HFFc6 (cell line): ENCODE measurements around the gene DDX39A. TPM values are rescaled to one million over a fixed set of nuclear protein-coding genes. Genes with fewer than 3 reads are reported as not detected.
A peak's percentile ranks its signal among the peaks of the same experiment; 100 is the strongest.

Experiments
- DNase-seq: peaks from one replicate; pipeline ENCODE4 v3.0.0-alpha.2; 2018
- H3K27ac Mint-ChIP-seq: 2 replicates; pipeline ENCODE4 v1.8.0; 2020; ENCODE audit warnings: mild to moderate bottlenecking, mixed read lengths
- H3K27me3 Mint-ChIP-seq: 2 replicates; pipeline ENCODE4 v1.8.0; 2021; ENCODE audit warnings: mild to moderate bottlenecking, moderate library complexity, mixed read lengths; ENCODE audit not compliant: insufficient read depth
- H3K36me3 Mint-ChIP-seq: 2 replicates; pipeline ENCODE4 v1.8.0; 2021; ENCODE audit warnings: low read depth, mixed read lengths
- H3K4me1 Mint-ChIP-seq: 2 replicates; pipeline ENCODE4 v1.8.0; 2020; ENCODE audit warnings: low read depth, mixed read lengths
- H3K4me3 Mint-ChIP-seq: 2 replicates; pipeline ENCODE4 v1.8.0; 2020; ENCODE audit warnings: mild to moderate bottlenecking, moderate library complexity, mixed read lengths
- H3K9me3 Mint-ChIP-seq: 2 replicates; pipeline ENCODE4 v1.8.0; 2020; ENCODE audit warnings: mild to moderate bottlenecking, mixed read lengths
- total RNA-seq, 6 experiments: library from RNA; stranded (reverse); fragmentation: NEBNext Ultra II Directional; extraction: Animal tissue kit (Norgen Biotek cat#: 25700); gene quantifications; 2 replicates in 1 of 6; 3 replicates in 5 of 6; pipeline ENCODE4 v1.2.3, GENCODE V29; 2021
- TF ChIP-seq, protein P1 (sequence below): fragments of 200-600 bp; sonication (generic); IDR thresholded peaks from 2 replicates; pipeline ENCODE4 v1.5.0; 2021; ENCODE audit warnings: antibody characterized with exemption, mild to moderate bottlenecking

DDX39A gene
- total RNA-seq, 6 experiments from 2014 or later: 52.5 to 82.7 (median 78.0) TPM

DNA sequence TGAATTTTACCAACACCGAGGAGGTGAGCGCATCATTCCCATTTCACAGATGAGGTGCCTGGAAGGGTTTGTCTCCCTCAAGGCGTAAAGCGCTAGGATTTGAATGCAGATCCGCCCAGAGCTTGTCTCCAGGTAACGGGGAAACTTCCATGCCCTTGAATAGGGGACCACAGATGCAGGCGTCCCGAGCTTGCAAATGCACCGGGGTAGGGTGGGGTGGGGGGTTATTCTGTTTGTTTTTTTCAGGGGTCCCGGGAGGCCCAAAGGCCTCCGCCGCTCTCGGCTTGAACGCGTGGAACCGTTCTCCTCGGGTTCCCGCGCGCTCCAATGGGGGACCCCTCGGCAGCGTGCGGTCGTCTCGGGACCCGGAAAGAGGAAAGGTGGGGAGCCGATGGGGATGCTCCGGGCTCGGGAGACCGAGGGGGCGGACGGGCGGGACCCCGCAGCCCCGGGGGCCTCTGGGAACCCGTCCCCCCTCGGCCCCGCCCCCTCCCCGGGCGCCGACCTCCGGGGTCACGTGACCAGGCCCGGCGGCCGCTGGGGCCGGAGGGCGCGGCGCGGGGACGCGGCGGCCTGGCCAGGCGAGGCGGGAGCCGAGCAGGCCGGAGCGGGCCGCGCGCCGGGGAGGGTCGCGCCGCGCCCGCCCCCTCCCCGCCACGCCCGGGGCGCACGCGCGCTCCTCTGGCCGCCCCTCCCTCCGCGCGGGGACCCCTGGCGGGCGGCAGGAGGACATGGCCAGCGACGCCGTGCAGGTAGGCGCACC is 13.8 kb upstream of the DDX39A start, which contains the start of gene PKN1:
TSS of gene PKN1 (plus strand) at position 516 of the 763 bp plus-strand sequence. CDS start at position 732, 216 bp downstream.
- Mint-ChIP-seq H3K27me3 (no peaks in the 10 kb centered on the region), H3K9me3 (no peaks in the 10 kb centered on the region), H3K4me1 (peaks cover 20% of the 10 kb centered on the region), H3K4me3 (peak within 1 kb of the TSS; percentile 80), H3K27ac (peak within 1 kb of the TSS; percentile 76), H3K36me3 (no peaks in the 10 kb centered on the region)
- DNase-seq: no peak
- TF ChIP-seq, protein P1, sequence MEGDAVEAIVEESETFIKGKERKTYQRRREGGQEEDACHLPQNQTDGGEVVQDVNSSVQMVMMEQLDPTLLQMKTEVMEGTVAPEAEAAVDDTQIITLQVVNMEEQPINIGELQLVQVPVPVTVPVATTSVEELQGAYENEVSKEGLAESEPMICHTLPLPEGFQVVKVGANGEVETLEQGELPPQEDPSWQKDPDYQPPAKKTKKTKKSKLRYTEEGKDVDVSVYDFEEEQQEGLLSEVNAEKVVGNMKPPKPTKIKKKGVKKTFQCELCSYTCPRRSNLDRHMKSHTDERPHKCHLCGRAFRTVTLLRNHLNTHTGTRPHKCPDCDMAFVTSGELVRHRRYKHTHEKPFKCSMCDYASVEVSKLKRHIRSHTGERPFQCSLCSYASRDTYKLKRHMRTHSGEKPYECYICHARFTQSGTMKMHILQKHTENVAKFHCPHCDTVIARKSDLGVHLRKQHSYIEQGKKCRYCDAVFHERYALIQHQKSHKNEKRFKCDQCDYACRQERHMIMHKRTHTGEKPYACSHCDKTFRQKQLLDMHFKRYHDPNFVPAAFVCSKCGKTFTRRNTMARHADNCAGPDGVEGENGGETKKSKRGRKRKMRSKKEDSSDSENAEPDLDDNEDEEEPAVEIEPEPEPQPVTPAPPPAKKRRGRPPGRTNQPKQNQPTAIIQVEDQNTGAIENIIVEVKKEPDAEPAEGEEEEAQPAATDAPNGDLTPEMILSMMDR: no peak

- TF ChIP-seq, protein P1: no peak
- H3K9me3 Mint-ChIP-seq: no peaks in the 10 kb centered on the region
- no peak overlapping the region for H3K4me3 Mint-ChIP-seq
- peaks cover 5% of the 10 kb centered on the region for H3K27me3 Mint-ChIP-seq
- no peaks in the 10 kb centered on the region for H3K36me3 Mint-ChIP-seq
- no peak overlapping the region for H3K27ac Mint-ChIP-seq
- DNase-seq: no peak
- H3K4me1 Mint-ChIP-seq: peaks cover 20% of the 10 kb centered on the region
These were observed 11.6 kb upstream of the DDX39A start for GRCh38 chr19:14430712-14431111.

GRCh38 chr19:14428882-14429416 is 9.8 kb upstream of the DDX39A start:
- Mint-ChIP-seq H3K27me3 (peaks cover 5% of the 10 kb centered on the region), H3K36me3 (no peaks in the 10 kb centered on the region), H3K4me1 (peaks cover 5% of the 10 kb centered on the region), H3K9me3 (no peaks in the 10 kb centered on the region), H3K4me3 (no peak overlapping the region), H3K27ac (no peak overlapping the region)
- no peak for DNase-seq
- TF ChIP-seq, protein P1: no peak

- DNase-seq: no peak
- H3K36me3 Mint-ChIP-seq: no peaks in the 10 kb centered on the region
- TF ChIP-seq, protein P1: no peak
- H3K27ac Mint-ChIP-seq: no peak overlapping the region
- no peak overlapping the region for H3K4me3 Mint-ChIP-seq
- H3K27me3 Mint-ChIP-seq: peaks cover 7% of the 10 kb centered on the region
- H3K4me1 Mint-ChIP-seq: peaks cover 2% of the 10 kb centered on the region
- H3K9me3 Mint-ChIP-seq: no peaks in the 10 kb centered on the region
These were observed 8.3 kb upstream of the DDX39A start for GRCh38 chr19:14427461-14427860.

GRCh38 chr19:14425696-14426138 is 6.6 kb upstream of the DDX39A start:
- H3K27ac Mint-ChIP-seq: no peak overlapping the region
- H3K4me3 Mint-ChIP-seq: no peak overlapping the region
- H3K27me3 Mint-ChIP-seq: peaks cover 7% of the 10 kb centered on the region
- DNase-seq: peak; percentile 22
- H3K36me3 Mint-ChIP-seq: no peaks in the 10 kb centered on the region
- no peaks in the 10 kb centered on the region; the same call in 1 of the 2 replicates for H3K4me1 Mint-ChIP-seq
- H3K9me3 Mint-ChIP-seq: no peaks in the 10 kb centered on the region
- TF ChIP-seq, protein P1: no peak
